SK-N-SH (cell line): Measurements from ENCODE around the gene FAP. TPM values are rescaled to one million over a fixed set of nuclear protein-coding genes. Genes with fewer than 3 reads are reported as not detected.
A peak's percentile ranks its signal among the peaks of the same experiment; 100 is the strongest.

Experiments used
- CTCF ChIA-PET: fragments of 300-600, 350-600 bp; formaldehyde crosslinking; extraction: SDS; loops from one replicate; lab custom pipeline; 2021; lab: Yijun Ruan, JAX
- POLR2A ChIA-PET: fragments of 350-600 bp; sonication (Branson Sonifier 250); formaldehyde crosslinking; extraction: SDS; loops from one replicate; lab custom pipeline; 2020; ENCODE audit warnings: antibody characterized with exemption, inconsistent platforms; lab: Yijun Ruan, JAX
- DNase-seq: peaks from one replicate; pipeline ENCODE4 v3.0.0; 2012
- H2AFZ ChIP-seq: fragments of 200-600 bp; sonication (generic); 2 replicates; pipeline ENCODE4 v1.8.1; 2016; ENCODE audit warnings: antibody characterized with exemption, mild to moderate bottlenecking, low read depth
- H3F3A ChIP-seq: fragments of 200-600 bp; sonication (generic); replicated peaks from 2 replicates; pipeline ENCODE3; 2016; ENCODE audit warnings: antibody characterized with exemption, mild to moderate bottlenecking; ENCODE audit not compliant: insufficient read depth
- H3K27ac ChIP-seq, 2 experiments: fragments of 200-500 bp in 1 of 2; fragments of 200-600 bp in 1 of 2; sonication (Bioruptor generic) in 1 of 2; sonication (generic), shearing (Covaris generic) in 1 of 2; 2 replicates each; pipeline versions ENCODE4 v1.5.1 to v1.6.1; 2014 to 2016; ENCODE audit warnings: low read depth in 2 of 2, inconsistent platforms in 1 of 2, low read length in 1 of 2, mild to moderate bottlenecking in 1 of 2, mixed read lengths in 1 of 2
- H3K27me3 ChIP-seq: fragments of 200-600 bp; sonication (generic), shearing (Covaris generic); 2 replicates; pipeline ENCODE4 v1.6.1; 2016; ENCODE audit warnings: mixed run types; ENCODE audit not compliant: insufficient read depth
- H3K36me3 ChIP-seq, 2 experiments: fragments of 200-500 bp in 1 of 2; fragments of 200-600 bp in 1 of 2; sonication (Bioruptor generic) in 1 of 2; sonication (generic) in 1 of 2; replicated peaks in 1 of 2; 2 replicates each; pipeline versions ENCODE3 to v1.5.1; 2014 to 2016; ENCODE audit warnings: low read length in 1 of 2, mild to moderate bottlenecking in 1 of 2; ENCODE audit not compliant: insufficient read depth in 2 of 2, control insufficient read depth in 1 of 2
- H3K4me1 ChIP-seq, 2 experiments: fragments of 200-500 bp in 1 of 2; fragments of 200-600 bp in 1 of 2; sonication (Bioruptor generic) in 1 of 2; sonication (generic), shearing (Covaris generic) in 1 of 2; 2 replicates each; pipeline versions ENCODE4 v1.5.1 to v1.6.1; 2014 to 2016; ENCODE audit warnings: low read depth in 1 of 2, low read length in 1 of 2, mixed run types in 1 of 2; ENCODE audit not compliant: insufficient read depth in 2 of 2, control insufficient read depth in 1 of 2
- H3K4me2 ChIP-seq: fragments of 200-600 bp; sonication (generic), shearing (Covaris generic); 2 replicates; pipeline ENCODE4 v1.6.1; 2017; ENCODE audit warnings: mixed run types
- H3K4me3 ChIP-seq, 2 experiments: fragments of 200-500 bp in 1 of 2; fragments of 200-600 bp in 1 of 2; sonication (Bioruptor generic) in 1 of 2; sonication (generic), shearing (Covaris generic) in 1 of 2; 2 replicates each; pipeline versions ENCODE4 v1.5.1 to v1.8.1; 2014 to 2016; ENCODE audit warnings: low read depth in 2 of 2, inconsistent platforms in 1 of 2, low read length in 1 of 2, mild to moderate bottlenecking in 1 of 2, mixed read lengths in 1 of 2, moderate library complexity in 1 of 2
- H3K79me2 ChIP-seq: fragments of 200-600 bp; sonication (generic); 2 replicates; pipeline ENCODE4 v1.8.1; 2017; ENCODE audit warnings: mild to moderate bottlenecking; ENCODE audit not compliant: insufficient read depth
- H3K9ac ChIP-seq: fragments of 200-600 bp; sonication (generic); 2 replicates; pipeline ENCODE4 v1.6.1; 2017; ENCODE audit warnings: mixed run types
- H3K9me2 ChIP-seq: fragments of 200-600 bp; sonication (generic); 2 replicates; pipeline ENCODE4 v1.6.1; 2017; ENCODE audit warnings: mixed run types
- H3K9me3 ChIP-seq: fragments of 200-600 bp; sonication (generic); 2 replicates; pipeline ENCODE4 v1.6.1; 2017; ENCODE audit warnings: mixed run types, mild to moderate bottlenecking, moderate library complexity
- H4K20me1 ChIP-seq: fragments of 200-600 bp; sonication (generic); 2 replicates; pipeline ENCODE4 v1.6.1; 2017; ENCODE audit warnings: mild to moderate bottlenecking, mixed run types; ENCODE audit not compliant: insufficient read depth
- CHD2 ChIP-seq: fragments of 150-350 bp; IDR thresholded peaks from 2 replicates; pipeline ENCODE4 v1.6.1; 2018; ENCODE audit warnings: low read length; ENCODE audit not compliant: partially characterized antibody
- CTCF ChIP-seq: fragments of 200-600 bp; sonication (generic); IDR thresholded peaks from 2 replicates; pipeline ENCODE4 v1.6.1; 2017; ENCODE audit warnings: antibody characterized with exemption, mild to moderate bottlenecking, moderate library complexity
- ELF1 ChIP-seq: IDR thresholded peaks from 2 replicates; pipeline ENCODE4 v1.4.0; 2012
- EP300 ChIP-seq, 2 experiments: IDR thresholded peaks; 2 replicates each; pipeline versions ENCODE4 v1.4.0 to v1.6.1; 2012; ENCODE audit warnings: borderline replicate concordance in 1 of 2, low read depth in 1 of 2, low read length in 1 of 2
- EZH2phosphoT487 ChIP-seq: fragments of 200-600 bp; sonication (generic); IDR thresholded peaks from 2 replicates; pipeline ENCODE4 v1.6.1; 2017; ENCODE audit warnings: low read depth, mixed run types, mild to moderate bottlenecking, antibody characterized with exemption, moderate library complexity, borderline replicate concordance
- FOSL2 ChIP-seq: IDR thresholded peaks from 2 replicates; pipeline ENCODE4 v1.4.0; 2012; ENCODE audit warnings: low read depth, mild to moderate bottlenecking, moderate library complexity, borderline replicate concordance
- GABPA ChIP-seq: IDR thresholded peaks from 2 replicates; pipeline ENCODE4 v1.4.0; 2012; ENCODE audit warnings: low read depth, mild to moderate bottlenecking
- GATA2 ChIP-seq: sonication (generic); formaldehyde crosslinking; IDR thresholded peaks from 2 replicates; pipeline ENCODE4 v1.5.0; 2020; ENCODE audit warnings: mild to moderate bottlenecking, missing genetic modification reagents
- IRF3 ChIP-seq: fragments of 150-350 bp; IDR thresholded peaks from 2 replicates; pipeline ENCODE4 v1.6.1; 2016; ENCODE audit warnings: mild to moderate bottlenecking, low read depth, low read length
- JUND ChIP-seq: IDR thresholded peaks from 2 replicates; pipeline ENCODE4 v1.4.0; 2012
- MXI1 ChIP-seq: IDR thresholded peaks from 2 replicates; pipeline ENCODE4 v1.6.1; 2012; ENCODE audit warnings: mild to moderate bottlenecking, low read depth, low read length, improper control_type of control experiment
- NFIC ChIP-seq: IDR thresholded peaks from 2 replicates; pipeline ENCODE4 v1.4.0; 2012; ENCODE audit warnings: borderline replicate concordance
- NRF1 ChIP-seq: IDR thresholded peaks from 2 replicates; pipeline ENCODE4 v1.6.1; 2012; ENCODE audit warnings: low read depth, mild to moderate bottlenecking, low read length
- PBX3 ChIP-seq: IDR thresholded peaks from 2 replicates; pipeline ENCODE4; 2012
- POLR2AphosphoS5 ChIP-seq: IDR thresholded peaks from 2 replicates; pipeline ENCODE4 v1.6.1; 2012; ENCODE audit warnings: low read depth, low read length
- RAD21 ChIP-seq: IDR thresholded peaks from 2 replicates; pipeline ENCODE4 v1.6.1; 2012; ENCODE audit warnings: mild to moderate bottlenecking, low read length
- RFX5 ChIP-seq: IDR thresholded peaks from 2 replicates; pipeline ENCODE4 v1.6.1; 2012; ENCODE audit warnings: mild to moderate bottlenecking, improper control_type of control experiment, low read length
- RXRA ChIP-seq: IDR thresholded peaks from 2 replicates; pipeline ENCODE4 v1.4.0; 2012; ENCODE audit warnings: low read depth, mild to moderate bottlenecking, borderline replicate concordance
- SIN3A ChIP-seq: IDR thresholded peaks from 2 replicates; pipeline ENCODE4 v1.6.1; 2012; ENCODE audit warnings: low read depth, mild to moderate bottlenecking, low read length, moderate library complexity, borderline replicate concordance
- SMC3 ChIP-seq: IDR thresholded peaks from 2 replicates; pipeline ENCODE4 v1.6.1; 2012; ENCODE audit warnings: low read depth, low read length, improper control_type of control experiment
- TAF1 ChIP-seq: IDR thresholded peaks from 2 replicates; pipeline ENCODE4 v1.6.1; 2012; ENCODE audit warnings: low read depth, mild to moderate bottlenecking, low read length, moderate library complexity, borderline replicate concordance
- USF1 ChIP-seq: IDR thresholded peaks from 2 replicates; pipeline ENCODE4 v1.4.0; 2012; ENCODE audit warnings: low read depth, borderline replicate concordance
- WGBS: methylation state at CpG from one replicate; pipeline ENCODE4 v1.1.6; 2017; ENCODE audit warnings: low lambda C conversion rate; 5-methylcytosine and 5-hydroxymethylcytosine counted together
- polyA plus RNA-seq, 3 experiments: library from polyadenylated mRNA; depleted of rRNA; stranded (reverse); fragments of >200 nt; gene quantifications; 2 replicates each; pipeline ENCODE4 v1.2.3, GENCODE V29; 2012

The FAP gene
- polyA plus RNA-seq, 1 of the 3 experiments (the other 2 are of a cell fraction) = 36.9 TPM

- Histone ChIP-seq H3K27ac (peak overlapping the region in 1 of 2 experiments; percentile 47; a peak in 1 of 4 replicates), H3K9ac (no peak overlapping the region), H3K9me2 (no peaks in the 10 kb centered on the region), H2AFZ (no peak overlapping the region), H3K4me2 (no peak overlapping the region), H3K4me3 (no peak overlapping the region), H3K27me3 (no peaks in the 10 kb centered on the region), H3K4me1 (peaks cover 0 to 19% of the 10 kb centered on the region in 2 experiments; a peak in 3 of 4 replicates), H3K79me2 (no peaks in the 10 kb centered on the region), H3K9me3 (no peaks in the 10 kb centered on the region), H4K20me1 (no peaks in the 10 kb centered on the region), H3K36me3 (no peaks in the 10 kb centered on the region)
- POLR2A ChIA-PET = no interaction called here
- CTCF ChIA-PET = interaction anchor here (1.1 kb wide), 1 partner anchor 36 kb away, joined by 3 read pairs; no protein-coding TSS in a partner anchor
- 10% methylated on average over 1 of the region's 1 CpG for WGBS
- no peak for TF ChIP-seq NFIC
- TF ChIP-seq SIN3A = no peak
- no peak for TF ChIP-seq EZH2phosphoT487
- TF ChIP-seq ELF1 = no peak
- no peak for TF ChIP-seq JUND
- TF ChIP-seq POLR2AphosphoS5 = no peak
- no peak for TF ChIP-seq PBX3
- no peak for TF ChIP-seq RXRA
- no peak for TF ChIP-seq GABPA
- no peak for TF ChIP-seq IRF3
- no peak for TF ChIP-seq GATA2 (CRISPR knock-in tag)
- no peak for TF ChIP-seq TAF1
- TF ChIP-seq, all 33 proteins: peak for 0
- H3F3A ChIP-seq = peaks cover 35% of the 10 kb centered on the region
- DNase-seq = no peak
These were observed 14.2 kb upstream of the FAP start for GRCh38 chr2:162257425-162257824.

GRCh38 chr2:162256591-162256991 is 13.3 kb upstream of the FAP start:
- Histone ChIP-seq H3K4me2 (no peak overlapping the region; the same call in 1 of the 2 replicates), H3K36me3 (no peaks in the 10 kb centered on the region), H4K20me1 (no peaks in the 10 kb centered on the region), H3F3A (peaks cover 30% of the 10 kb centered on the region), H3K27me3 (no peaks in the 10 kb centered on the region), H3K9me2 (no peaks in the 10 kb centered on the region), H3K9ac (no peak overlapping the region), H3K27ac (peak overlapping the region in 1 of 2 experiments; percentile 47; a peak in 1 of 4 replicates), H2AFZ (no peak overlapping the region), H3K9me3 (no peaks in the 10 kb centered on the region), H3K79me2 (no peaks in the 10 kb centered on the region), H3K4me1 (peaks cover 0 to 15% of the 10 kb centered on the region in 2 experiments; a peak in 3 of 4 replicates), H3K4me3 (no peak overlapping the region)
- POLR2A ChIA-PET = no interaction called here
- 35% methylated on average over 2 of the region's 2 CpGs for WGBS
- CTCF ChIA-PET = interaction anchor here (0.9 kb wide), 1 partner anchor 42 kb away, joined by 3 read pairs; no protein-coding TSS in a partner anchor
- DNase-seq = no peak
- TF ChIP-seq CTCF (no peak), GATA2 (CRISPR knock-in tag) (no peak), POLR2AphosphoS5 (no peak), NRF1 (no peak), RAD21 (no peak), FOSL2 (peak; percentile 72; the same call in 1 of the 2 replicates), CHD2 (no peak), JUND (peak; percentile 48), USF1 (no peak), PBX3 (peak; percentile 64), MXI1 (no peak), EP300 (IDR thresholded peaks at IDR 0.05; ENCODE audit: borderline replicate concordance in 1 of 2, low read depth in 1 of 2, low read length in 1 of 2) (no peak), RFX5 (no peak), SMC3 (no peak), ELF1 (no peak), EZH2phosphoT487 (no peak), TAF1 (no peak)
